ENCODE data around the gene COL28A1.

Gene COL28A1

GRCh38 chr7:7329326-7329725 is 206.3 kb downstream of the COL28A1 start:
- Histone ChIP-seq H3K4me1 (ENCODE audit: control insufficient read depth in 1 of 2, insufficient read depth in 2 of 2, low read length in 2 of 2) (no peaks in the 10 kb centered on the region), H3K36me3 (ENCODE audit: control insufficient read depth in 1 of 2, insufficient read depth in 2 of 2, low read length in 2 of 2) (no peaks in the 10 kb centered on the region), H3K27me3 (ENCODE audit: low read depth, low read length) (no peaks in the 10 kb centered on the region), H3K27ac (ENCODE audit: low read length) (no peak overlapping the region), H3K9me3 (ENCODE audit: control insufficient read depth in 1 of 2, low read length in 2 of 2) (no peaks in the 10 kb centered on the region), H3K4me3 (ENCODE audit: low read depth in 1 of 2, low read length in 2 of 2) (no peak overlapping the region)

- no peak overlapping the region for H3K4me3 ChIP-seq (ENCODE audit: low read depth in 1 of 2, low read length in 2 of 2)
- H3K9me3 ChIP-seq (ENCODE audit: control insufficient read depth in 1 of 2, low read length in 2 of 2): no peaks in the 10 kb centered on the region
- H3K27ac ChIP-seq (ENCODE audit: low read length): no peak overlapping the region
- no peaks in the 10 kb centered on the region for H3K27me3 ChIP-seq (ENCODE audit: low read depth, low read length)
- H3K4me1 ChIP-seq (ENCODE audit: control insufficient read depth in 1 of 2, insufficient read depth in 2 of 2, low read length in 2 of 2): no peaks in the 10 kb centered on the region
- H3K36me3 ChIP-seq (ENCODE audit: control insufficient read depth in 1 of 2, insufficient read depth in 2 of 2, low read length in 2 of 2): no peaks in the 10 kb centered on the region
Observed at GRCh38 chr7:7327423-7327822, 208.2 kb downstream of the COL28A1 start.

- no peaks in the 10 kb centered on the region for H3K9me3 ChIP-seq (ENCODE audit: control insufficient read depth in 1 of 2, low read length in 2 of 2)
- no peaks in the 10 kb centered on the region for H3K4me1 ChIP-seq (ENCODE audit: control insufficient read depth in 1 of 2, insufficient read depth in 2 of 2, low read length in 2 of 2)
- H3K36me3 ChIP-seq (ENCODE audit: control insufficient read depth in 1 of 2, insufficient read depth in 2 of 2, low read length in 2 of 2): no peaks in the 10 kb centered on the region
- no peaks in the 10 kb centered on the region for H3K27me3 ChIP-seq (ENCODE audit: low read depth, low read length)
- H3K4me3 ChIP-seq (ENCODE audit: low read depth in 1 of 2, low read length in 2 of 2): no peak overlapping the region
- H3K27ac ChIP-seq (ENCODE audit: low read length): no peak overlapping the region
Observed at GRCh38 chr7:7324698-7325097, 211.0 kb downstream of the COL28A1 start.

- no peaks in the 10 kb centered on the region for H3K27me3 ChIP-seq (ENCODE audit: low read depth, low read length)
- H3K4me1 ChIP-seq (ENCODE audit: control insufficient read depth in 1 of 2, insufficient read depth in 2 of 2, low read length in 2 of 2): no peaks in the 10 kb centered on the region
- H3K4me3 ChIP-seq (ENCODE audit: low read depth in 1 of 2, low read length in 2 of 2): no peak overlapping the region
- H3K36me3 ChIP-seq (ENCODE audit: control insufficient read depth in 1 of 2, insufficient read depth in 2 of 2, low read length in 2 of 2): no peaks in the 10 kb centered on the region
- no peaks in the 10 kb centered on the region for H3K9me3 ChIP-seq (ENCODE audit: control insufficient read depth in 1 of 2, low read length in 2 of 2)
- no peak overlapping the region for H3K27ac ChIP-seq (ENCODE audit: low read length)
Observed at GRCh38 chr7:7323921-7324320, 211.8 kb downstream of the COL28A1 start.

GRCh38 chr7:7323352-7323751 is 212.3 kb downstream of the COL28A1 start:
- Histone ChIP-seq H3K4me3 (ENCODE audit: low read depth in 1 of 2, low read length in 2 of 2) (no peak overlapping the region), H3K27ac (ENCODE audit: low read length) (no peak overlapping the region), H3K4me1 (ENCODE audit: control insufficient read depth in 1 of 2, insufficient read depth in 2 of 2, low read length in 2 of 2) (no peaks in the 10 kb centered on the region), H3K9me3 (ENCODE audit: control insufficient read depth in 1 of 2, low read length in 2 of 2) (no peaks in the 10 kb centered on the region), H3K36me3 (ENCODE audit: control insufficient read depth in 1 of 2, insufficient read depth in 2 of 2, low read length in 2 of 2) (no peaks in the 10 kb centered on the region), H3K27me3 (ENCODE audit: low read depth, low read length) (no peaks in the 10 kb centered on the region)

- Histone ChIP-seq H3K27me3 (ENCODE audit: low read depth, low read length) (no peaks in the 10 kb centered on the region), H3K36me3 (ENCODE audit: control insufficient read depth in 1 of 2, insufficient read depth in 2 of 2, low read length in 2 of 2) (no peaks in the 10 kb centered on the region), H3K27ac (ENCODE audit: low read length) (no peak overlapping the region), H3K4me1 (ENCODE audit: control insufficient read depth in 1 of 2, insufficient read depth in 2 of 2, low read length in 2 of 2) (no peaks in the 10 kb centered on the region), H3K4me3 (ENCODE audit: low read depth in 1 of 2, low read length in 2 of 2) (no peak overlapping the region), H3K9me3 (ENCODE audit: control insufficient read depth in 1 of 2, low read length in 2 of 2) (no peaks in the 10 kb centered on the region)
Observed at GRCh38 chr7:7321681-7322080, 214.0 kb downstream of the COL28A1 start.

GRCh38 chr7:7318601-7319000 is 217.1 kb downstream of the COL28A1 start:
- Histone ChIP-seq H3K27me3 (ENCODE audit: low read depth, low read length) (no peaks in the 10 kb centered on the region), H3K36me3 (ENCODE audit: control insufficient read depth in 1 of 2, insufficient read depth in 2 of 2, low read length in 2 of 2) (no peaks in the 10 kb centered on the region), H3K4me3 (ENCODE audit: low read depth in 1 of 2, low read length in 2 of 2) (no peak overlapping the region), H3K27ac (ENCODE audit: low read length) (no peak overlapping the region), H3K4me1 (ENCODE audit: control insufficient read depth in 1 of 2, insufficient read depth in 2 of 2, low read length in 2 of 2) (no peaks in the 10 kb centered on the region), H3K9me3 (ENCODE audit: control insufficient read depth in 1 of 2, low read length in 2 of 2) (no peaks in the 10 kb centered on the region)

GRCh38 chr7:7317850-7318249 is 217.8 kb downstream of the COL28A1 start:
- no peaks in the 10 kb centered on the region for H3K4me1 ChIP-seq (ENCODE audit: control insufficient read depth in 1 of 2, insufficient read depth in 2 of 2, low read length in 2 of 2)
- no peaks in the 10 kb centered on the region for H3K9me3 ChIP-seq (ENCODE audit: control insufficient read depth in 1 of 2, low read length in 2 of 2)
- H3K27me3 ChIP-seq (ENCODE audit: low read depth, low read length): no peaks in the 10 kb centered on the region
- no peak overlapping the region for H3K27ac ChIP-seq (ENCODE audit: low read length)
- no peaks in the 10 kb centered on the region for H3K36me3 ChIP-seq (ENCODE audit: control insufficient read depth in 1 of 2, insufficient read depth in 2 of 2, low read length in 2 of 2)
- no peak overlapping the region for H3K4me3 ChIP-seq (ENCODE audit: low read depth in 1 of 2, low read length in 2 of 2)

GRCh38 chr7:7315851-7316250 is 219.8 kb downstream of the COL28A1 start:
- H3K4me3 ChIP-seq (ENCODE audit: low read depth in 1 of 2, low read length in 2 of 2): no peak overlapping the region
- no peaks in the 10 kb centered on the region for H3K9me3 ChIP-seq (ENCODE audit: control insufficient read depth in 1 of 2, low read length in 2 of 2)
- H3K27ac ChIP-seq (ENCODE audit: low read length): no peak overlapping the region
- no peaks in the 10 kb centered on the region for H3K27me3 ChIP-seq (ENCODE audit: low read depth, low read length)
- no peaks in the 10 kb centered on the region for H3K36me3 ChIP-seq (ENCODE audit: control insufficient read depth in 1 of 2, insufficient read depth in 2 of 2, low read length in 2 of 2)
- no peaks in the 10 kb centered on the region for H3K4me1 ChIP-seq (ENCODE audit: control insufficient read depth in 1 of 2, insufficient read depth in 2 of 2, low read length in 2 of 2)

GRCh38 chr7:7312323-7312722 is 223.3 kb downstream of the COL28A1 start:
- Histone ChIP-seq H3K27me3 (ENCODE audit: low read depth, low read length) (no peaks in the 10 kb centered on the region), H3K4me1 (ENCODE audit: control insufficient read depth in 1 of 2, insufficient read depth in 2 of 2, low read length in 2 of 2) (no peaks in the 10 kb centered on the region), H3K9me3 (ENCODE audit: control insufficient read depth in 1 of 2, low read length in 2 of 2) (no peaks in the 10 kb centered on the region), H3K27ac (ENCODE audit: low read length) (no peak overlapping the region), H3K4me3 (ENCODE audit: low read depth in 1 of 2, low read length in 2 of 2) (no peak overlapping the region), H3K36me3 (ENCODE audit: control insufficient read depth in 1 of 2, insufficient read depth in 2 of 2, low read length in 2 of 2) (no peaks in the 10 kb centered on the region)

GRCh38 chr7:7311001-7311400 is 224.7 kb downstream of the COL28A1 start:
- no peaks in the 10 kb centered on the region for H3K9me3 ChIP-seq (ENCODE audit: control insufficient read depth in 1 of 2, low read length in 2 of 2)
- H3K4me3 ChIP-seq (ENCODE audit: low read depth in 1 of 2, low read length in 2 of 2): no peak overlapping the region
- H3K27ac ChIP-seq (ENCODE audit: low read length): no peak overlapping the region
- H3K36me3 ChIP-seq (ENCODE audit: control insufficient read depth in 1 of 2, insufficient read depth in 2 of 2, low read length in 2 of 2): no peaks in the 10 kb centered on the region
- H3K4me1 ChIP-seq (ENCODE audit: control insufficient read depth in 1 of 2, insufficient read depth in 2 of 2, low read length in 2 of 2): no peaks in the 10 kb centered on the region
- H3K27me3 ChIP-seq (ENCODE audit: low read depth, low read length): no peaks in the 10 kb centered on the region

- Histone ChIP-seq H3K27me3 (ENCODE audit: low read depth, low read length) (no peaks in the 10 kb centered on the region), H3K27ac (ENCODE audit: low read length) (no peak overlapping the region), H3K4me1 (ENCODE audit: control insufficient read depth in 1 of 2, insufficient read depth in 2 of 2, low read length in 2 of 2) (no peaks in the 10 kb centered on the region), H3K9me3 (ENCODE audit: control insufficient read depth in 1 of 2, low read length in 2 of 2) (no peaks in the 10 kb centered on the region), H3K36me3 (ENCODE audit: control insufficient read depth in 1 of 2, insufficient read depth in 2 of 2, low read length in 2 of 2) (no peaks in the 10 kb centered on the region), H3K4me3 (ENCODE audit: low read depth in 1 of 2, low read length in 2 of 2) (no peak overlapping the region)
Observed at GRCh38 chr7:7309203-7309602, 226.5 kb downstream of the COL28A1 start.
